Measurements from ENCODE around the gene AFF2.

The AFF2 gene

DNA sequence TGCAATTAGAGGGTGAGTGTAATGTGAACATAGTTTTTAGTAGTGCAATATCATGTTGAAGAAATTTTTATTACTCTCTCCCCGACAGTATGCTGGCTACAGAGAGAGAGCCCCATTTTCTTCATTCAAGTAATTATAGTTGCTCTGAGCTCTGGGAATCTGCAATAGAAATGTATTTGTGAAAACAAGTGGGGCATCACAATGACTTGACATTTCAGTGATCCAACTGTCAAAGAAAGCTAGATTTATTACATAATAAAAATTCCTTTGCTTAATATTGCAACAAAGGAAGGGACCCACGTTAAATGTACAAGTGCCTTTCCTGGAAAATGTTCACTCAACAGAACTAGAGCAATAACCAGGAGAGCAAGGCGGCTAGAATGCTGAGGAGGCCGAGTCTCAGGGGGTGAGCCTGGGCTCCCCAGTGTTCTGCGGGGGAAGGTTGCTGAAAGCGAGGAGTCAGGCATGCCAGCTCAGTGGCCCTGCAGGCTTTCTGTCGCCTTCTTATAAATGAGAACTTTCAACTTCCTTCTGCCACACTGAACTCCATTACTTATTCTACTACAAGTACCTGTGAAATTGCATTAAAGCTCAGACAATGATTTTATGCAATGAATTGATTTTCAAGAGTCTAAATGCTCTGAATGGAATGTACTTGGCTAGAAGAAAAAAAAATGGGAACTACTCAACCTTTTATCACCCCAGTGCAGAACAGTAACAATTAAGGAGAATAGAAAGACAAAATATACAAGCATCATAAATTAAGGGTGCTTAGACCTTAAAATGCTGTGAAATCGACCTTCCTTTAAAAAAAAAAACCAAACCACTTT is 476.4 kb downstream of the AFF2 start:
- Histone ChIP-seq H3K4me3 (ENCODE audit: low read length) (no peak overlapping the region), H3K36me3 (ENCODE audit: insufficient read depth, low read length) (no peaks in the 10 kb centered on the region), H3K9ac (ENCODE audit: low read depth, low read length) (no peak overlapping the region), H3K4me1 (ENCODE audit: insufficient read depth, low read length) (no peaks in the 10 kb centered on the region), H3K27ac (ENCODE audit: low read depth, low read length) (no peak overlapping the region), H3K9me3 (ENCODE audit: insufficient read depth, low read depth, low read length) (no peaks in the 10 kb centered on the region), H3K27me3 (ENCODE audit: insufficient read depth, low read length) (no peaks in the 10 kb centered on the region)
- 87% methylated on average over 6 of the region's 8 CpGs for WGBS

- no peak overlapping the region for H3K4me3 ChIP-seq (ENCODE audit: low read length)
- H3K27me3 ChIP-seq (ENCODE audit: insufficient read depth, low read length): no peaks in the 10 kb centered on the region
- no peak overlapping the region for H3K9ac ChIP-seq (ENCODE audit: low read depth, low read length)
- H3K4me1 ChIP-seq (ENCODE audit: insufficient read depth, low read length): no peaks in the 10 kb centered on the region
- H3K36me3 ChIP-seq (ENCODE audit: insufficient read depth, low read length): no peaks in the 10 kb centered on the region
- H3K9me3 ChIP-seq (ENCODE audit: insufficient read depth, low read depth, low read length): no peaks in the 10 kb centered on the region
- H3K27ac ChIP-seq (ENCODE audit: low read depth, low read length): no peak overlapping the region
- 98% methylated on average over 4 of the region's 4 CpGs for WGBS
Measured at GRCh38 chrX:148979786-148980185, 479.4 kb downstream of the AFF2 start.

DNA sequence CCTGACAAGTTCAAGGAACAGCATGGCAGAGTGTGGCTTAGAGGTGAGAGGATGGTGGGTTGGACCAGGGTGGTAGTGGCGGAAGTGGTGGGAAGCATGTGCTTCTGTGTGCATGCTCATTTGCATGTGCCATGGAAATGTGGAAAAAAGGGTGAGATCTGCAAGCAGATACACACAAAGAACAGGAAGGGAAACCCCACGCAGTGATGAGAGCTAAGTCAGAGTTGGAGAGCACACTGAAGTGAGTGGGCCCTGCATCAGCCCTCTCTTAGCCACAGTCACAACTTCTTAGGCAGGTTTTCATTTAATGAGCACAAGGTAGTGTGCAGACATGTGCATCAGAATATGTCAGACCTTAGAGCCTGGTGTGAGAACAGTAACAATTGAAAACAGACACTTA is 483.8 kb downstream of the AFF2 start:
- no peaks in the 10 kb centered on the region for H3K4me1 ChIP-seq (ENCODE audit: insufficient read depth, low read length)
- no peak overlapping the region for H3K27ac ChIP-seq (ENCODE audit: low read depth, low read length)
- no peaks in the 10 kb centered on the region for H3K36me3 ChIP-seq (ENCODE audit: insufficient read depth, low read length)
- 95% methylated on average over 2 of the region's 2 CpGs for WGBS
- no peak overlapping the region for H3K4me3 ChIP-seq (ENCODE audit: low read length)
- no peaks in the 10 kb centered on the region for H3K9me3 ChIP-seq (ENCODE audit: insufficient read depth, low read depth, low read length)
- H3K27me3 ChIP-seq (ENCODE audit: insufficient read depth, low read length): no peaks in the 10 kb centered on the region
- H3K9ac ChIP-seq (ENCODE audit: low read depth, low read length): no peak overlapping the region

- WGBS: no CpG with 5 or more reads among the region's 1 CpG
- no peaks in the 10 kb centered on the region for H3K27me3 ChIP-seq (ENCODE audit: insufficient read depth, low read length)
- H3K27ac ChIP-seq (ENCODE audit: low read depth, low read length): no peak overlapping the region
- H3K9ac ChIP-seq (ENCODE audit: low read depth, low read length): no peak overlapping the region
- no peaks in the 10 kb centered on the region for H3K9me3 ChIP-seq (ENCODE audit: insufficient read depth, low read depth, low read length)
- H3K4me1 ChIP-seq (ENCODE audit: insufficient read depth, low read length): no peaks in the 10 kb centered on the region
- H3K4me3 ChIP-seq (ENCODE audit: low read length): no peak overlapping the region
- H3K36me3 ChIP-seq (ENCODE audit: insufficient read depth, low read length): no peaks in the 10 kb centered on the region
Measured at GRCh38 chrX:148991502-148991901, 491.1 kb downstream of the AFF2 start.

DNA sequence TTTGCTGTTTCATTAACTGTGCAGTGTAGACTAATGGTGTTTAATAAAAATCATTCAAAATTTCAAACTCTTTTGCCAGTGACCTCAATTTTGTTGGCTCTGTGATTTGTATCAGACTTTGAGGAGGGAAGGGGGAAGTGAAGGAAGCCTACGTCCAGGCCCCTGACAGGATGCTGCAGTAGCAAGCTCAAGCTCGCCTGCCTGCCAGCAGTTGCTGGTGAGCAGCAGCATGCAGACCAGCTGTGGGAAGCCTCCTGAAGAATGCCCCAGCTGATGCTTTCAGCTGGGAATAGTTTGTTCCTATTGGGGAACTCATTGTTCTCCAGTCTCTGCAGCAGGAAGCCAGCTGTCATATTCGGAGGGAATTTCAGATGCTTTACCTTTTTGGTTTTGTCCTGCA is 495.2 kb downstream of the AFF2 start:
- no peaks in the 10 kb centered on the region for H3K4me1 ChIP-seq (ENCODE audit: insufficient read depth, low read length)
- H3K36me3 ChIP-seq (ENCODE audit: insufficient read depth, low read length): no peaks in the 10 kb centered on the region
- H3K27ac ChIP-seq (ENCODE audit: low read depth, low read length): no peak overlapping the region
- H3K4me3 ChIP-seq (ENCODE audit: low read length): no peak overlapping the region
- H3K9ac ChIP-seq (ENCODE audit: low read depth, low read length): no peak overlapping the region
- no peaks in the 10 kb centered on the region for H3K27me3 ChIP-seq (ENCODE audit: insufficient read depth, low read length)
- whole genome bisulfite sequencing: 79% methylated on average over 3 of the region's 3 CpGs
- H3K9me3 ChIP-seq (ENCODE audit: insufficient read depth, low read depth, low read length): no peaks in the 10 kb centered on the region

DNA sequence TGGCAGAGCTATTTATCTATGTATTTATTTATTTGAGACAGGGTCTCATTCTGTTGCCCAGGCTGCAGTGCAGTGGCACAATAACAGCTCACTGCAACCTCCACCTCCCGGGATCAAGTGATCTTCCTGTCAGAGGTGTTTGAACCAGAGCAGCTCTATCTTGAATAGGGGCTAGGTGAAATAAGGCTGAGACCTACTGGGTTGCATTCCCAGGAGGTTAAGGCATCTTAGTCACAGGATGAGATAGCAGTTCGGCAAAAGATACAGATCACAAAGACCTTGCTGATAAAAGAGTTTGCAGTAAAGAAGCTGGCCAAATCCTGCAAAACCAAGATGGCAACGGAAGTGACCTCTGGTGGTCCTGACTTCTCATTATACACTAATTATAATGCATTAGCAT is 501.9 kb downstream of the AFF2 start:
- no peak overlapping the region for H3K27ac ChIP-seq (ENCODE audit: low read depth, low read length)
- no peaks in the 10 kb centered on the region for H3K36me3 ChIP-seq (ENCODE audit: insufficient read depth, low read length)
- no peaks in the 10 kb centered on the region for H3K27me3 ChIP-seq (ENCODE audit: insufficient read depth, low read length)
- WGBS: 83% methylated on average over 3 of the region's 3 CpGs
- no peaks in the 10 kb centered on the region for H3K9me3 ChIP-seq (ENCODE audit: insufficient read depth, low read depth, low read length)
- no peak overlapping the region for H3K4me3 ChIP-seq (ENCODE audit: low read length)
- no peak overlapping the region for H3K9ac ChIP-seq (ENCODE audit: low read depth, low read length)
- no peaks in the 10 kb centered on the region for H3K4me1 ChIP-seq (ENCODE audit: insufficient read depth, low read length)

DNA sequence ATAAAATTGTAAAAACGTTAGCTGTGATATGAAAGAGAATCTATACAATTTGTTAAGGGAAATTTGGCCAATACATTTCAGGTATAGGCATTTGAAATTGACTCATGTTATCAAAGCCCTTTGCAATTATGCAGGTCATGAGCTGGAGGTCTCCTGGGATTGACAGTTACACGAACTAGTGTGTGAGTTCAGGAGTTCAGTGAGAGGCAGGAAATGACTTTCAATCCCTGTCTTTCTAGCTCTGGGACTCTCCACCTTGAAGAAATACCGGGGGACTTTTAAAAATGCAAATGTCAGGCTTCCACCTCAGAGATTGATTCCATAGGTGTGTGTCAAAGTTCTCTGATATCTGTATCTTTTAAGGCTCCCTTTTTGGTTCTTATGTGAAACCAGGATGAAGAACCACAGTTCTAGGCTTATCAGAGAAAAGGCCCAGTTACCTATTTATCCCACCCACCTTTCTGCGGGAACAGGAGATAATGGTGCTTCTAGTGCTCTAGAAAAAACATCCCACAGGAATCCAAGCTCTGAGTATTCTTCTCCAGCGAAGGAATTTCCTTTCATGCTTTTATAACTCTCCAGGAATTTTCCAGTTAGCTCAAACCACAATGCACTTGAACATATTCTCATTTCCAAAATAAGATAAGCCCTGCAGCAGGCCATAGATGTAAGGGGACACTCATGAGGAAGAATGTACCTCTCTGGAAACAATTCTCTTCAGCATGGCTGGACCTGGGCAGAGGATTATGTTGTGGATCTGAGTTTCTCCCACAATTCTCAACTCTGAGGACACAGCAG is 503.6 kb downstream of the AFF2 start:
- no peaks in the 10 kb centered on the region for H3K27me3 ChIP-seq (ENCODE audit: insufficient read depth, low read length)
- WGBS: 90% methylated on average over 5 of the region's 5 CpGs
- no peak overlapping the region for H3K4me3 ChIP-seq (ENCODE audit: low read length)
- H3K9me3 ChIP-seq (ENCODE audit: insufficient read depth, low read depth, low read length): no peaks in the 10 kb centered on the region
- no peaks in the 10 kb centered on the region for H3K36me3 ChIP-seq (ENCODE audit: insufficient read depth, low read length)
- no peaks in the 10 kb centered on the region for H3K4me1 ChIP-seq (ENCODE audit: insufficient read depth, low read length)
- H3K27ac ChIP-seq (ENCODE audit: low read depth, low read length): no peak overlapping the region
- H3K9ac ChIP-seq (ENCODE audit: low read depth, low read length): no peak overlapping the region

- H3K36me3 ChIP-seq (ENCODE audit: insufficient read depth, low read length): no peaks in the 10 kb centered on the region
Measured at GRCh38 chrX:149004936-149005335, 504.5 kb downstream of the AFF2 start.

DNA sequence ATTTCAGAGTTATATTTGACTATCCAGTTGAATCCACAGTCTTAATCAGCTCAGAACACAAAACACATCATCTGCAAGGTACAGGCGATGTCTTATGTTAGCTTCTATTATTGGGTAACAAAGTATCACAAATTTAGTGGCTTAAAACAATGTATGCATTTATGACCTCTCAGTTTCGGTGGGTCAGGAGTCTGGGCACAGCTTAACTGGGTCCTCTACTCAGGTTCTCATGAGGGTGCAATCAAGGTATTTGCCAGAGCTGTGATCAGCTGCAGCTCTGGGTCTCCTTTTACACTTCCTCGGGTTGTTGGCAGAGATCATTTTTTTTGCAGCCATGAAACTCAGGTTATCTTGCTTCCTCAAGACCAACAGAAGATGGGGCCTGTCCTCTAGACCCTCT is 505.8 kb downstream of the AFF2 start:
- Histone ChIP-seq H3K9ac (ENCODE audit: low read depth, low read length) (no peak overlapping the region), H3K4me3 (ENCODE audit: low read length) (no peak overlapping the region), H3K36me3 (ENCODE audit: insufficient read depth, low read length) (no peaks in the 10 kb centered on the region), H3K4me1 (ENCODE audit: insufficient read depth, low read length) (no peaks in the 10 kb centered on the region), H3K9me3 (ENCODE audit: insufficient read depth, low read depth, low read length) (no peaks in the 10 kb centered on the region), H3K27ac (ENCODE audit: low read depth, low read length) (no peak overlapping the region), H3K27me3 (ENCODE audit: insufficient read depth, low read length) (no peaks in the 10 kb centered on the region)
- 94% methylated on average over 2 of the region's 3 CpGs for WGBS

More at GRCh38 chrX:149004936-149005335, 504.5 kb downstream of the AFF2 start:
- Histone ChIP-seq H3K9me3 (ENCODE audit: insufficient read depth, low read depth, low read length) (no peaks in the 10 kb centered on the region), H3K4me3 (ENCODE audit: low read length) (no peak overlapping the region), H3K9ac (ENCODE audit: low read depth, low read length) (no peak overlapping the region), H3K27ac (ENCODE audit: low read depth, low read length) (no peak overlapping the region), H3K4me1 (ENCODE audit: insufficient read depth, low read length) (no peaks in the 10 kb centered on the region), H3K27me3 (ENCODE audit: insufficient read depth, low read length) (no peaks in the 10 kb centered on the region)
- WGBS: 71% methylated on average over 2 of the region's 2 CpGs

DNA sequence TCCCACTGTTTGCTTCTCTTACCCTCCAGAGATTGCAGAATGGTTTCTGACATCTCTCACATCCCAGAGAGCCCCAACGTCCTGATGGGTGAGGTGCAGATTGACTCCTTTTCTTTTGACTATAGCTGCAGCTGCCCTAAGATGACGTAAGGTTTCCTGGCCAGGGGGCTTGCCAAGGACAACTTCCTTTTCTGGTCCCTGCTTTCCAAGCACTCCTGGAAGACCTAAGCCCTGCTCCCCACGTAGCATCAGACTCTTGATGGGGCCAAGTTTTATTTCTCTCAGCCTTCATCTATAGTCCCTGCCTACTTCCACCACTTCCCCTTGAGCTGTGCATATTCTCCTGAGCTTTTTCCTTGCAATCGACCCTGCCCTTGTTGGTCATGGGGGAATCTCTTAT is 507.0 kb downstream of the AFF2 start:
- whole genome bisulfite sequencing: 88% methylated on average over 4 of the region's 4 CpGs
- H3K27ac ChIP-seq (ENCODE audit: low read depth, low read length): no peak overlapping the region

DNA sequence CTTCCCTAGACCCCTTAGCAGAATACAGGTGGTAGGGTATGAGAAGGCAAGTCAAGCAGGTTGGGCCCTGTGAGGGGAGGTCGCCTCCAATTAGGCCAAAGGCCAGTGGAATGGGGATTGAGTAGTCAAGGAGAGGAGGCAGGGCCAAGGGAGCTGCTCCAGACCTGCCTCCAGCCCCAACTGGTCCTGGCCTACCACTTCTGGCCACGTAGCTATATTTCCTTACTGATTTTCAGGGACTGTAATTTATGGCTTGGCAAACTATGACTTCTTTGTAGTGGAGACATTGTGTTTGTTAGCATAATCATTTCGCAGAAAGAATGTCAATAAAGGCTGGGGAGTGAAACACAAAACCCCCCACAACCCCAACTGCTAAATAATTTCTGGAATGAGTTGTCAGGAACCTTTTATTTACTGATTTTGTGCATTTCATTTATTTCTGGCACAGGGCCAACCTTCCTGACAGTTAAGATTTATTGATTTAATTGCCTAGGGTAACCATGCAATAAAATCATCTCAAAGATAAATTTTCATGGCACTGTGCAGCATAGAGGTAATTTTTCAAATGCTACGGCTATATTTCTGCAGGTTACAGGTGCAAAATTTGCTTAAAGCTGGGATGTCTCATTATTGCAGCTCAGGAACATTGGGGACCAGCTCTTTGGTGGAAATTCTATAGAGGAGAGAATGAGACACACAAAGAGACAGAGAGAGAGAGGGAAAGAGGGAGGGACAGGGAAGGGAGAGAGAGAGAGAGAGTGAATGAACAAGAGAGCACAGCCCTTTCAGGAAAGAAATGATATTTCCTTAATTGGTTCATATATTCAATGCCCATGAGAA is 509.8 kb downstream of the AFF2 start:
- WGBS: 82% methylated on average over 2 of the region's 4 CpGs
- Histone ChIP-seq H3K9ac (ENCODE audit: low read depth, low read length) (no peak overlapping the region), H3K36me3 (ENCODE audit: insufficient read depth, low read length) (no peaks in the 10 kb centered on the region), H3K27me3 (ENCODE audit: insufficient read depth, low read length) (no peaks in the 10 kb centered on the region), H3K9me3 (ENCODE audit: insufficient read depth, low read depth, low read length) (no peaks in the 10 kb centered on the region), H3K4me1 (ENCODE audit: insufficient read depth, low read length) (no peaks in the 10 kb centered on the region), H3K27ac (ENCODE audit: low read depth, low read length) (no peak overlapping the region), H3K4me3 (ENCODE audit: low read length) (no peak overlapping the region)

More for the DNA sequence above, 507.0 kb downstream of the AFF2 start:
- Histone ChIP-seq H3K4me1 (ENCODE audit: insufficient read depth, low read length) (no peaks in the 10 kb centered on the region), H3K9ac (ENCODE audit: low read depth, low read length) (no peak overlapping the region), H3K9me3 (ENCODE audit: insufficient read depth, low read depth, low read length) (no peaks in the 10 kb centered on the region), H3K36me3 (ENCODE audit: insufficient read depth, low read length) (no peaks in the 10 kb centered on the region), H3K27me3 (ENCODE audit: insufficient read depth, low read length) (no peaks in the 10 kb centered on the region), H3K4me3 (ENCODE audit: low read length) (no peak overlapping the region)
